OCI-LY3 (cell line): ENCODE measurements around the gene ADAMTS15.

Source experiments
- H2AFZ ChIP-seq: fragments of 200-600, 300-600 bp; shearing (Covaris generic); 2 replicates; pipeline ENCODE4 v1.6.0; 2014; ENCODE audit warnings: antibody characterized with exemption, low read depth, low read length
- H3K27ac ChIP-seq: fragments of 200-600, 300-600 bp; sonication (generic); 2 replicates; pipeline ENCODE4 v1.5.1; 2014; ENCODE audit warnings: mild to moderate bottlenecking, low read length, moderate library complexity, mixed read lengths
- H3K27me3 ChIP-seq: fragments of 200-600, 300-600 bp; sonication (generic); 2 replicates; pipeline ENCODE4 v1.6.1; 2014; ENCODE audit warnings: low read depth, low read length, mixed read lengths
- H3K36me3 ChIP-seq: fragments of 200-600, 300-600 bp; sonication (generic); replicated peaks from 2 replicates; pipeline ENCODE3; 2014; ENCODE audit warnings: low read depth, low read length, mixed read lengths
- H3K4me1 ChIP-seq: fragments of 300-600, 200-600 bp; sonication (generic); 2 replicates; pipeline ENCODE4 v1.6.1; 2014; ENCODE audit warnings: low read length, mixed read lengths
- H3K4me2 ChIP-seq: fragments of 200-600, 300-600 bp; sonication (generic); 2 replicates; pipeline ENCODE4 v1.6.1; 2014; ENCODE audit warnings: low read length, mixed read lengths
- H3K4me3 ChIP-seq: fragments of 300-600, 200-600 bp; sonication (generic); 2 replicates; pipeline ENCODE4 v1.5.1; 2014; ENCODE audit warnings: antibody characterized with exemption, mild to moderate bottlenecking, low read length, moderate library complexity
- H3K79me2 ChIP-seq: fragments of 300-600, 200-600 bp; shearing (Covaris generic); 2 replicates; pipeline ENCODE4 v1.6.1; 2014; ENCODE audit warnings: mild to moderate bottlenecking, low read length, mixed read lengths
- H3K9ac ChIP-seq: fragments of 300-600, 200-600 bp; shearing (Covaris generic); 2 replicates; pipeline ENCODE4 v1.6.0; 2014; ENCODE audit warnings: mild to moderate bottlenecking, low read length, moderate library complexity
- H3K9me3 ChIP-seq: fragments of 200-600, 300-600 bp; shearing (Covaris generic); 2 replicates; pipeline ENCODE4 v1.6.1; 2014; ENCODE audit warnings: low read length, mixed read lengths; ENCODE audit not compliant: insufficient read depth
- H4K20me1 ChIP-seq: fragments of 200-600, 300-600 bp; sonication (generic); 2 replicates; pipeline ENCODE4 v1.6.1; 2016; ENCODE audit warnings: low read length, mixed read lengths; ENCODE audit not compliant: insufficient read depth
- CTCF ChIP-seq: fragments of 200-600, 300-600 bp; sonication (generic); IDR thresholded peaks from 2 replicates; pipeline ENCODE4 v1.5.1; 2014; ENCODE audit warnings: antibody characterized with exemption, low read length, low read depth
- EZH2phosphoT487 ChIP-seq: fragments of 200-600 bp; shearing (Covaris generic); IDR thresholded peaks from 2 replicates; pipeline ENCODE4 v1.6.1; 2018; ENCODE audit warnings: antibody characterized with exemption, mixed run types, low read depth

The ADAMTS15 gene

GRCh38 chr11:130405428-130405827 is 43.0 kb upstream of the ADAMTS15 start:
- Histone ChIP-seq H3K36me3 (no peaks in the 10 kb centered on the region), H3K9me3 (no peaks in the 10 kb centered on the region), H3K4me1 (peaks cover 13% of the 10 kb centered on the region), H3K27ac (no peak overlapping the region), H2AFZ (no peak overlapping the region), H3K27me3 (peaks cover 25% of the 10 kb centered on the region), H3K9ac (no peak overlapping the region), H3K4me2 (no peak overlapping the region), H4K20me1 (no peaks in the 10 kb centered on the region), H3K4me3 (no peak overlapping the region), H3K79me2 (no peaks in the 10 kb centered on the region)
- TF ChIP-seq EZH2phosphoT487 (no peak), CTCF (no peak)

- H3K9ac ChIP-seq = no peak overlapping the region
- no peaks in the 10 kb centered on the region for H3K79me2 ChIP-seq
- H3K27me3 ChIP-seq = peaks cover 30% of the 10 kb centered on the region
Observed at GRCh38 chr11:130407978-130408377, 40.5 kb upstream of the ADAMTS15 start.

GRCh38 chr11:130408401-130408890 is 40.0 kb upstream of the ADAMTS15 start:
- no peak overlapping the region for H3K9ac ChIP-seq
- no peaks in the 10 kb centered on the region for H3K79me2 ChIP-seq
- no peak overlapping the region for H3K4me2 ChIP-seq
- no peak for TF ChIP-seq CTCF
- no peak overlapping the region for H3K4me3 ChIP-seq
- no peaks in the 10 kb centered on the region for H3K4me1 ChIP-seq
- H3K9me3 ChIP-seq = no peaks in the 10 kb centered on the region
- H3K27me3 ChIP-seq = peaks cover 29% of the 10 kb centered on the region
- no peaks in the 10 kb centered on the region for H4K20me1 ChIP-seq
- H3K36me3 ChIP-seq = no peaks in the 10 kb centered on the region
- H3K27ac ChIP-seq = no peak overlapping the region
- H2AFZ ChIP-seq = no peak overlapping the region

More at GRCh38 chr11:130407978-130408377, 40.5 kb upstream of the ADAMTS15 start:
- Histone ChIP-seq H3K4me3 (no peak overlapping the region), H3K9me3 (no peaks in the 10 kb centered on the region), H3K4me2 (no peak overlapping the region), H3K27ac (no peak overlapping the region), H3K4me1 (no peaks in the 10 kb centered on the region), H4K20me1 (no peaks in the 10 kb centered on the region), H3K36me3 (no peaks in the 10 kb centered on the region), H2AFZ (no peak overlapping the region)
- TF ChIP-seq CTCF (no peak), EZH2phosphoT487 (no peak)

- H4K20me1 ChIP-seq = no peaks in the 10 kb centered on the region
- H3K9me3 ChIP-seq = no peaks in the 10 kb centered on the region
- no peaks in the 10 kb centered on the region for H3K79me2 ChIP-seq
- H3K27ac ChIP-seq = no peak overlapping the region
- TF ChIP-seq CTCF (no peak), EZH2phosphoT487 (no peak)
- no peak overlapping the region for H2AFZ ChIP-seq
- H3K27me3 ChIP-seq = peaks cover 29% of the 10 kb centered on the region
- no peaks in the 10 kb centered on the region for H3K4me1 ChIP-seq
- no peak overlapping the region for H3K9ac ChIP-seq
- no peak overlapping the region for H3K4me2 ChIP-seq
- H3K36me3 ChIP-seq = no peaks in the 10 kb centered on the region
- H3K4me3 ChIP-seq = no peak overlapping the region
Observed at GRCh38 chr11:130408901-130409300, 39.5 kb upstream of the ADAMTS15 start.
